ENCODE data around the gene RALGAPA2. TPM values are rescaled to one million over a fixed set of nuclear protein-coding genes. Genes with fewer than 3 reads are reported as not detected.

The RALGAPA2 gene
- total RNA-seq, 4 donors from 2014 or later = 29.4 to 78.2 (median 43.2) TPM

- TF ChIP-seq CTCF (IDR thresholded peaks at IDR 0.05; ENCODE audit: low read depth) = no peak
Measured at GRCh38 chr20:20629556-20630188, 82.8 kb downstream of the RALGAPA2 start.

DNA sequence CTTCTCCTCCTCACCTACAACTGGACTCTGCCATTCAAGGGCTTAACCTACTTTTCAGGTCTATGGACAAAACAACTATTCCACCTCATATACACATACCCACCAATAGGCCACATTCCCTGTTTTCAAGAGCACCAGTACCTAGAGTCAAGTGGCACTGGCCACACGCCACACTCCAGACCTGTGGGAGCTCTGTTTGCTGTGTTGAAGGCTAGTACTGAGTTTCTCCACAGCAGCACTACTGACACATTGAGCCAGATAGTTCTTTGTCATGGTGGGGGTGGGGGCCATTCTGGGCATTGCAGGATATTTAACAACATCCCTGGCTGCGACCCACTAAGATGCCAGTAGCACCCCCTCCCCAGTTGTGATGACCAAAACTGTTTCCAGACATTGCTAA lies 84.1 kb downstream of the RALGAPA2 start:
- no peak for TF ChIP-seq CTCF (IDR thresholded peaks at IDR 0.05; ENCODE audit: low read depth)

- no peak for TF ChIP-seq CTCF (IDR thresholded peaks at IDR 0.05; ENCODE audit: low read depth)
Measured at GRCh38 chr20:20627471-20627870, 85.0 kb downstream of the RALGAPA2 start.

DNA sequence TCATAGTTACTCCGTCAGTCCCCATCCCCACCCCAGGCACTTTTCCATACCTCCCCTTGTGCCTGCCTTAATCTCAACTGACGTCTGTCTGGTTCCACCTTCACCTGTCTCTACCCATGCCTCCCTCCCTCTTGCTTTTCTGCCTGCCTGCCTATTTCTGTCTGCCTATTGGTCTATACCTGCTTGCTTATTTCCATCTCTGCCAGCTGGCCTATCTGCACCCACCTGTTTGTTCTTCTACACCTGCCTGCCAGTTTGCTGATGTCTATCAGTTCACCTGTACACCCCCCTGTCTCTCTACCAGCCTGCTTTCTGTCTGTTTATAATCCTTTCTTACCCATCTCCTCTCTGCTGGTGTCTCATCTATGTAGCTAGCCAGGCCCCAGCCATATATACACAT lies 87.5 kb downstream of the RALGAPA2 start:
- TF ChIP-seq CTCF (IDR thresholded peaks at IDR 0.05; ENCODE audit: low read depth) = no peak

DNA sequence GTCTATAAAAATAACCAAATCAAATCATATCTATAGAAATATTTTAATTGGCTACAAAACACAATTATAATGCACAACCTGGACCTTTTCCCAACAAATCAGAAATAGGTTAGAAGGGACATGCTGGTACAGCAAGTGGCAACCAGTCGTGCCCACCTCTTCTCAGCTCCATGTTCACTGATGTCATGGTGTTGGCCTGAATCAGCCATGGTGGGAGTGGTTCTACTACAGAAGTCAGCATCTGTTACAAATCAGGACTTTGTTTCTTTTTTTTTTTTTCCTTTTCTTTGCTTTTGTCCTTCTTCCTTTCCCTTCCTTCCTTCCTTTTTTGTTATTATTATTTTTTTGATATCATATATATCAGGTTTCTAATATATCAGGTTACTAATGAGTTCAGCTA lies 91.2 kb downstream of the RALGAPA2 start:
- no peak for TF ChIP-seq CTCF (IDR thresholded peaks at IDR 0.05; ENCODE audit: low read depth)

DNA sequence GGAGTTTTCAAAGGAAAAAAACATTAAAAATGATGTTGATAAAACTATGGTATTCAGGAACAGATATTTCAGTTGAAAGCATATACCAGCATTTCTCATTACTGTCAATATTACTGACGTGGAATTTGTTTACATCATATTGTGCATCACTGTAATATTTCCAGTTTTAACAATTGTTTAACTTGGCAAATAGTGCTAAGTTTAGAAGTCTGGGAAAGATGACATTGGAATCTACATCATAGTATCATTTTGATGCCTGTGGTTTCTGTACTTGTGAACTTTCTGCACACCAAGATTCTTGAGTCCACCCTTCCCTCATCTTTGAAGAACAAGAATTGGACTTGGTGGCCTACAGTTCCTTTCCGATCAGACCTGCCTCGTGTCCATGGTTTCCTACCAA lies 98.1 kb downstream of the RALGAPA2 start:
- TF ChIP-seq CTCF (IDR thresholded peaks at IDR 0.05; ENCODE audit: low read depth) = no peak

- TF ChIP-seq CTCF (IDR thresholded peaks at IDR 0.05; ENCODE audit: low read depth) = no peak
Measured at GRCh38 chr20:20612251-20612650, 100.2 kb downstream of the RALGAPA2 start.
